ENCODE results near the gene OTOA. TPM values are rescaled to one million over a fixed set of nuclear protein-coding genes. Genes with fewer than 3 reads are reported as not detected.
A peak's percentile ranks its signal among the peaks of the same experiment; 100 is the strongest.
"Not testable (repeated sequence)": the region's sequence is repeated elsewhere in the genome, so short reads cannot be mapped to it uniquely, and the experiment has no call there.

OTOA gene
- total RNA-seq, 1 donor from 2014 or later, result under 0.01 TPM

DNA sequence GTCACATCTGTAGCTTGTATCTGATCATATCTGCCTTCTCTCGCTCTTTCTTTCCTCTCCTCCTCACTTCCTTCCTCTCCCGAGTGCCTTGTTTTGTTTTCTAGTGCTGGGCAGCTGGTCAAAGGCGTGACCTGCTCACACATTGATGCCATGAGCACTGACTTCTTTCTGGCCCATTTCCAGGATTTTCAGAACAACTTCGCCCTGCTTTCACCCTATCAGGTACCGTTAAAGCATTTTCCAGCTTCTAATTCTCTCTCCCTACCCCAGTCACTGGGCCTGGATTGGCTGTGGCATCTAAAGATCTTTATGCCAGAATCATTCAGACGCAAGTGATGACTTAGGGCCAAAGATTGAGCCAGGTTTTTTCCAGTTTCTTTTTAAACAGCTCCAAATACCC is 55.5 kb downstream of the OTOA start:
- DNase-seq (ENCODE audit: low read depth in 2 of 2), result peak; percentile 13 to 34

DNA sequence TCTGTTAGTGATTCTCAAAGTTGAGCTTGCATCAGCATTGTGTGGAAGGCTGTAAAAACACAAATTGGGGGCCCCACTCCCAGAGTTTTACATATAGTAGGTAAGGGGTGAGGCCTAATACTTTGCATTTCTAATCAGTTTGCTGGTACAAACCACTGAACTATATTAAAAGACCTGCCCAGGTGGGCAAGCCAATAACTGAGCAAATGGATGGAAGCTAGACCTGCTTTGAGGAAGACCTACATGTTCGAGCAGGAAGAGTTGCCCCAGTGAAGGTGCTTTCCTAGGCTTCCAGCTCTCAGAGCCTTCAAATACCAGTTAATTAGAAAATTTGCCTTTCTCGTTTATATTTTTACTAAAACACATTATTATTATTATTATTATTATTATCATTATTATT is 56.8 kb downstream of the OTOA start:
- no peak for DNase-seq (ENCODE audit: low read depth in 2 of 2)

DNA sequence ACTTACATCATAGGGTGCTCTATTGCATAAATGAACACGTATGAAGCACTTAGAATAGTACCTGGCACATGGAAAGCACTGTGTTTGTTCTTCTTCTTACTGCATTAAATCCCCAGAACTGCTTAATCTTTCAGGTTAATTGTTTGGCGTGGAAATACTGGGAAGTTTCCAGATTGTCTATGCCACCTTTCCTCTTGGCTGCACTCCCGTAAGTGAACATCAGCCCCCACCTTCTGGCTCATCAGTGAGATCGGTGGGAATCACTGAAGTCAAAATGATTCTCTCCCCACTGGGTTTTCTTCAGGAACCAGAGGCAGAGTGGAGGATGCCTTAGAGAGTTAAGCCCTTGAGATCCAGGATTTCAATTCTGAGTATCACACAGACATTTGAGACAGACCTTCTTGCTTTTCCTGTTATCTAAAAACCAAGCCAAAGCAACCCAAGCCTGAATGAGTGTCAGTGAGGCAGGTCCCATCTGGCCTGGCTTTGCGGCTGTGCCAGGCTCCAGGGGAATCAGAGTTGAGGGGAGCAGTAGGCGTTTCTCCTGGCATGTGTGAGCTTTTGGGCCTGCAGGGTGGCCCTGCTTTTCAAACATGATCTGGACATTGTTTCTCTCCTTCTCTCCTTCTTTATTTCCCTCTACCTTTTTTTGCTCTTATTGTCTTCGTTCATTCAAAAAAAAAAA is 59.1 kb downstream of the OTOA start:
- no peak for DNase-seq (ENCODE audit: low read depth in 2 of 2)

DNA sequence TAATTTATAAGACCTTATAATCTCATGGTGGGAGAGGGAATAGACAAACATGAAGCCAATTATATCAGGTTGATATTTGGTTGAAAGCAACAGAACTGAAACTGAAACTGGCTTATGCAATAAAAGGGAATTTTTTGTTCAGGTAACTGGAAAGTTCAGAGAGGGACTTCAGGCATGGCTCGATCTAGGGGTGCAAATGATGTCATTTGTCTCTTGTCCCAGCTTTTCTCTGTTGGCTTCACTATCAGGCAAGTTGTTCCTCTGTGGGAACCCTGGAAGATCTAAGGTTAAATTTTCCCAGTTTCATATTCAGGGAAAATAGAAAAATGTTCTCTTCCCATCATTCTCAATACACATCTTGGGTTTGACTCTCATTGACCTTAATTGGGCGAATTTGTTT is 59.8 kb downstream of the OTOA start:
- DNase-seq (ENCODE audit: low read depth in 2 of 2), result no peak

DNA sequence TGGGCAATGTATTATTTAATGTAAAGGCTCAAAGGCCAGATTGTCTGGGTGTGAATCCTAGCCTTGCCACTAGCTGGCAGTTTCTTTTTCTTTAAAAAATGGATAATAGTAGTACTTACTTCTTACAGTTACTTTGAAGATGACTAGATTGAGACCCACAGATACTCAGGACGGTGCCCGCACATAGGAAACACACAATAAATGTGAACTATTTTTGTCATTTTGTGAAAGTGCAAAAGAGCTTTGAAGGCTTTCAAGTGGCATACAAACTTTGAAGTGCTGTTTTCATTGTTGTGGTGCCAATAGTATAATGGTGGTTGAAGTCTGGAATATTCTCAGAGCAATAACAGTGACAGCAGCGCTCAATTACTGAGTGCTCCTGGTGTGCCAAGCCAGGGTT is 63.6 kb downstream of the OTOA start:
- no peak for DNase-seq (ENCODE audit: low read depth in 2 of 2)

DNA sequence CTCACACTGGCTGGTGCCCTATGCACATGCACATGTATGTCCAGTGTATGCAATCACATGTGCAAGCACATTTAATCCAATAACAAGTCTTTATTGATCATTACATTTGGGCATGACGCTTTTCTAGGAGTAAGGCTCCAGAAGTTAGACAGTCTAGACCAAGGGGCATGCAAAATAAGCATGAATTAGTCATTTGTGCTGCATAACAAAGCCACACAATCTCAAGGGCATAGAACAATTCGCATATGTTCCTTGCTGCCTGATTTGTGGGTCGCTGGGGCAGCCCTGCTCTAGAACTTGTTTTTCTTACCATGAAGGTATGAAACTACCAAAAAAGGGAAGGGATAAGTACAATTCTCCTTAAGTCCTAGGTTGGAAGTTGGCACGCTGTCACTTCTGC is 67.5 kb downstream of the OTOA start:
- not testable (repeated sequence) for DNase-seq (ENCODE audit: low read depth in 2 of 2)

DNA sequence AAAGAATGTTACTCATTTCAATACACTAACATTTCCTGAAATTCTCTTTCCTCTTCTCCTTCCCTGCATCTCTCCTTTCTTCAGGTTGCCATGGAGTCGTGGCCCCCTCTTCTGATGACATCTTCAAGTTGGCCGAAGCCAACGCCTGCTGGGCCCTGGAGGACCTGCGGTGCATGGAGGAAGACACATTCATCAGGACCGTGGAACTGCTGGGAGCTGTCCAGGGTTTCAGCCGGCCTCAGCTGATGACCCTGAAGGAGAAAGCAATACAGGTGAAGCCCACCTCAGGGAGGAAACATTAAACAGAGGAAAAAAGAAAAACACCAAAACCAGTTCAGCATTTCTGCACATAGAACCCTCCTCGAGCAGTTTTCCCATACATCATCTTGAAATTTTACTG is 76.9 kb downstream of the OTOA start:
- DNase-seq (ENCODE audit: low read depth in 2 of 2), result not testable (repeated sequence)

DNA sequence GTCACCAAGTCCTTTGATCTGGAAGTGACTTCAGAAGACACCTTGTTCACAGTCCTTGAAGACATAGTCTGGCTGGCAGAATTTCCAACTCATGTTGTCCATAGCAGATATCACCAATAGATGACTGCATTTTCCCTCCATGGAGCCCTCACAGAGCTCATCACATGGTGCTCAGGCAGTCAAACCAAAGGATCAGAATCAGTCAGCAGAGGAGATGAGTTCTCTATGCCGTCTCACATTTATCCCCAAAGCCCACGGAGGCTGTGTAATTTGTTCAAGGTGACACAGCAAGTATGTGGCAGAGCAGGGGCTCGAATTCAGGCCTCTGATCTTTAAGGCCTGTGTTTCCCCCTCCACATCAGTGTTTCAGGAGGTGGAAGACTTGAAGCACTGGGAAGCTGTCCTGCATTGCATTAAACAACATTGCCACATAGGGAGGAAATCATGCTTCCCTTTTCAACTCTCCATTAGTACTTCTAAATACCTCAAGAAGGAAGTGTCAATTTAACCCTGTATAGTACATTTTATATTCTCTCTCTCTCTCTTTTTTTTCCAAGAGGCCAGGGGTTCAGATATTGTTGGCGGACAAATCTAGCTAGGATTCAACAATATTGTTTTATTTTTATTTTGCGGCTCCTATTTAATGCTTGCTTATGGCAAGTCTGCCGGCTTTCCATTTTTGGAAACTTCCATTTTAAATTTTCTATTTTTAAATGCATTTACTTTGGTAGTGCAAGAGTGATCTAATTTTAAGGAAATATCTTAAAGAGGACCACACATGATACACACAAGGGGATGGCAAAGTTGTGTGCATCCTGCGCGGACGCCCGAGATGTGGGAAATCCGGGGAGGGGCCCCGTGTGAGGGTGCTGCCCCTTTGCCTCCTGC is 92.7 kb downstream of the OTOA start:
- DNase-seq (ENCODE audit: low read depth in 2 of 2), result not testable (repeated sequence)

DNA sequence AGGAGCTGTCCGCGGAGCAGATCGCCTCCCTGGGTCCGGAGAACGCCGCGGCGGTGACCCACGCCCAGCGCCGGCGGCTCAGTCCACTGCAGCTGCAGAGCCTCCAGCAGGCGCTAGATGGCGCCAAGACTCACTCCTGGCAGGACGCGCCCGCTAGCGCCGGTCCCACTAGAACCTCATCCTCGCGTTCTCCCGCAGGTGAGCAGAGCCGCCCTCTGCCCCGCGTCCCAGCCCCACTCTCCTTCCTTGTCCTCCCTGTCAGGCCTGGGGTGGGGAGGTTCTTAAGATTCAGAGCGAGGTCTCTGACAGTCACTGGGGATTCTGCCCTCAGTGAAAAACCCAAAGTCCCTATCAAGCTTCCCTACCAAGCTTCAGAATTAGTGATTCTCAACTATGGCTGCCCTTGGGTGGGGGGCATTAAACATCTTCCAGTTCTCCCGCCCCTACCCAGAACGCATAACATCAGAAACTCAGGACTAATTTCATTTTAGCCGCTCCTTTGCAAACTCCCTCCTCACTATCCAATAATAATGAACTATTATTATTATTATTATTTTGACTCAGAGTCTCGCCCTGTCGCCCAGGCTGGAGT is 93.4 kb downstream of the OTOA start:
- DNase-seq (ENCODE audit: low read depth in 2 of 2), result not testable (repeated sequence)

DNA sequence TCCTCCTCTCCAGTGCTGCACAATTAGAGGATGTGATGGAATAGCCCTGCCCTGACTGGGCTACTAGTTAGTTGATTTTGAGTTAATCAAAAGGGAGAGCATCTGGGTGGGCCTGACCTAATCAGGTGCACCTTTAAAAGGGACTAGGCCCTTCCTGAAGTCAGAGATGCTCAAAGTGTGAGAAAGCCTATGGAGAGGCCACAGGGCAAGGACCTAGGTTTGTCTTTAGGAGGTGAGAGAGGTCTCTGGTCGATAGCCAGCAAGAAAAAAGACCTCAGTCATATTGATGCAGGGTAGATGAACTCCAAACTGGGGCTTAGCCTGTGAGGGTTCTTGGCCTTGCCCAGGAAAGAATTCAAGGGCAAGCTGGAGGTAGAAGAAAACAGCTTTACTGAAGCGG is 104.5 kb downstream of the OTOA start:
- DNase-seq (ENCODE audit: low read depth in 2 of 2), result not testable (repeated sequence)

DNA sequence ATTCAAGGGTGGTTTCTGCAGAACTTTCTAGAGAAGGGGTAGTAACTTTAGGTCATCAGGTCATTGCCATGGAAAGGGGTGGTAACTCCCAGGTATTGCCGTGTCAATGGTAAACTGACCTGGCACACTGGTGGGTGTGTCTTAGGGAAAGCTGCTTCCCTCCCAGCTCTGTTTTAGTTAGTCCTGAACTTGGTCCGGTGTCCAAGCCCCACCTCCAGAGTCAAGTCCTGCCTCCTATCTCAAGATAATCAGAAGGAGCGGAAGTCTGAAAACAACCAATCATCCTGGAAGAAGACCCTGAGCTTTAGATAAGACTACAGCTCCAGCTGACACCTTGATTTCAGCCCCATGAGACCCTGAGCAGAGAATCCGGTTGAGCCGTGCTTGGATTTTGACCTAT is 105.0 kb downstream of the OTOA start:
- DNase-seq (ENCODE audit: low read depth in 2 of 2), result not testable (repeated sequence)

DNA sequence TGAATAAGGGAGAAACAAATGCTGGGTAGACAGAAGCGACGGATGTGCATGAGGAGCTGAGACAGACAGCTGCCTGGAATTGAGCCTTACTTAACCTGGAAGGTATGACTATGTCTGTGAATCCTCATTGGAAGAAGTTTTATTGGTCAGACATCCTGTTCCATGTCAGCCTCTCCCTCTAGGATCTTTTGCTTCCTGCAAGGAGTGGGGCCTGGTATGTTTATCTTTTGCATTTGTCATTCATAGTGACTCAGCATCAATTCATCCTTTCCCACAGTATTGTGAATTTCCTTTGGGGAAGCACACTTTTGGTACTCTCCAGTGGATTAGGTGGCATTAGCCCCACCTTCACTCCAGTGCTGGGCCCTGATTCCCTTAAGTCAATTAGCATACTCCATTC is 105.5 kb downstream of the OTOA start:
- DNase-seq (ENCODE audit: low read depth in 2 of 2), result peak; percentile 11 to 89

DNA sequence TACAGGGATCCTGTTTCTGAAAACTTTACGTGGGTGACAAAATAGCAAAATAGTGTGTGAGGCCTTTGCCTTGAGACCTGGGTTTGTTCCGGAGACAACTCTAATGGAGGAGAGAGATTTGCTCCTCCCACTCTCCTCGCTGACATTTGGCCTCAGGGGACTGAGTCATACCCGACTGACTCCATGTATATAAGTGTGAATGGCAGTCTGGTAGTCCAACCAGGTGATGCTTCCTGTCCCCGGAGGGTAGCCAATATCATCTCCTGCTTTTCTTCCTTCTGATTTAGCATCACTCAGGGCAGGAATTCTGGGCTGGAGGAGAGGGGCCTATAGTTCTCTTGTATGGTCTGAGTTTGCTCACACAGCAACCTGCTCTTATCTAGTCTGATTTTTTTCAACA is 106.8 kb downstream of the OTOA start:
- not testable (repeated sequence) for DNase-seq (ENCODE audit: low read depth in 2 of 2)

DNA sequence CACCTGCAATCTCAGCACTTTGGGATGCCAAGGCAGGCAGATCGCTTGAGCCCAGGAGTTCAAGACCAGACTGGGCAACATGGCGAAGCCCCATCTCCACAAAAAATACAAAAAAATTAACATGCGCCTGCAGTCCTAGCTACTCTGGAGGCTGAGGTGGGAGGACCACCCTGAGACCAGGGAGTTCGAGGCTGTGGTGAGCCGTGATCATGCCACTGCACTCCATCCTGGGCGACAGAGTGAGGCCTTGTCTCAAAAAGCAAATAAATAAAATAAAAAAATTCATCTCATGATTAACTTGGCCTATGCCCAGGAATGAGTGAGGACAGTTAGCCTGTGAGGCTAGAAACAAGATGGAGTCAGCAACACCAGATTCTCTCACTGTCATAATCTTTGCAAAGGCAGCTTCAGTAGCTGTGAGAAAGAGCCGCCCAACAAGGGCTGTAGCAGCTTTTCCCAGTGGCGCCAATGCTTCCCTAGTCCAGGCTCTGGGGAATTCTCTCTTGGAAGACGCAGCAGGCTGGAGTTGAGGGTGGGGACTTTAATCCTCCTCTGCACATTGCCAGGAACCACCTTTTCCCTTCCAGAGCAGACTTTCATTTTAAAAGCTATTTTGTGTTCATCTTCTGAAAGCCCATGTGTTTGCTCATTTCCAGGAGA is 108.9 kb downstream of the OTOA start:
- DNase-seq (ENCODE audit: low read depth in 2 of 2), result not testable (repeated sequence)

DNA sequence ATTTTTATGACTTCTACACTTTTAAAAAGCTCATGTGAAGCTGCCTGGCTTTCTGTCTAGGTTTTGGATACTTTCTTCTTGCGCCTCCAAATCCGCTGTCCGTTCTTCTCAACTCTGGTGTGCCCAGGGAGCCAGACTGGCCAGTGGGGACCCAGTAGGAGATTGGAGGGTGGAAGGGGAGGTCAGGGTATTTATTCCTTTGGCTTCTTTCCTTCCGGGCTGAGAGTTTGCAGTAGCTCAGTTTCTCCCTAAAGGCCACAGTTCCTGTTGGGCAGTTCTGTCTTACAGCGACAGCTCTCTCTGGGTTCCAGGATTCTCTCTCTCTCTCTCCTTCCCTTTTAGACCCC is 109.4 kb downstream of the OTOA start:
- not testable (repeated sequence) for DNase-seq (ENCODE audit: low read depth in 2 of 2)

DNA sequence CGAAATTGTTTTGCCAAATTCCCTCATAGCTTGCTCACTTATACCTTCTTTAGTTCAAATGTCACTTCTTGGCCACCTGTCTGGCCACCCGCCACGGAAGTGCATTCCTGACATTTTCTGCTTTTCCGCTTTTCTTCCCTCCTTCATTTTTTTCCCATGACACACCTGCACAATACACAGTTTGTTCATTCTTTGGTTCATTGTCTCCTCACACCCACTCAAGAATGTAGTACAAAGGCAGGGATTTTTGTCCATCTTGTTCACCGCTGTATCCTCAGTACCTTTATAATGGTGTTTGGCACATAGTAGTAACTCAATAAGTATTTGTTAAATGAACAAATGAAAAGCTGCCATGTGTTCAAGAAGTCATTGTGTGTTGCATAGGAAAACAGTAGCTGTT is 116.8 kb downstream of the OTOA start:
- not testable (repeated sequence) for DNase-seq (ENCODE audit: low read depth in 2 of 2)

DNA sequence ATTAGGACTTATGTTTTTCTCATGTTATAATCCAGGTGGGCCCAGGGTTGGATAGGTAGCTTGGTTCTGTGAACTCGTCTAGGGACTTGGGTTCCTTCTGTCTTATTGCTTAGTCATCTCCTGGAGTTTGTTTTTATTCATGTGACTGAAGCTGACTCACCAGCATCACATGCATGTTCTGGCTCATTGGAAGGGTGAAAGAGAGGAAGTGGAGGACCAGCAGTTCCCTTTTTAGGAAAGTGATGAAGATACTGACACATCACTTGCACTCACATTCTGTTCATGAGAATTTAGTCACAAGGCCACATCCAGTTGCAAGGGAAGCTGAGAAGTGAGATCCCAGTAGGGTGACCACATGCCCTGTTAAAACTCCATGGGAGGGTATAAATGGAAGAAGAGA is 126.7 kb downstream of the OTOA start:
- DNase-seq (ENCODE audit: low read depth in 2 of 2), result not testable (repeated sequence)

DNA sequence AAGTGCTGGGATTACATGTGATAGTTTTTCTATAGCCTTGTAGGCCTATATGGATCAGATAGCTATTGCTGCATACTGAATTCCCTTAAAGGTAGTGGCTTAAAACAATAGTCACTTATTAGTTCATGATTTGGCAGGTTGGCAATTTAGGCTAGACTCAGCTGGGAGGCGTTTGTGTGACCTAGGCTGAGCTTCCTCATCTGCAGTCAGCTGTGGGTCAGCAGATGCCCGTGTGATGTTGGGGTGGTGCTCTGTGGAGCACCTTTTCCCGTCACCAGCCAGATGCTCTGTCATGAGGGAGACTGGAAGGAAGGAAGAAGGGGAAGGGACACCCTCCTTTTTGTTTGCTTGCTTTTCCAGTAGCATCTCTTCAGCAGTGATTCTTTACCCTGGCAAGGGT is 129.5 kb downstream of the OTOA start:
- DNase-seq (ENCODE audit: low read depth in 2 of 2), result not testable (repeated sequence)

DNA sequence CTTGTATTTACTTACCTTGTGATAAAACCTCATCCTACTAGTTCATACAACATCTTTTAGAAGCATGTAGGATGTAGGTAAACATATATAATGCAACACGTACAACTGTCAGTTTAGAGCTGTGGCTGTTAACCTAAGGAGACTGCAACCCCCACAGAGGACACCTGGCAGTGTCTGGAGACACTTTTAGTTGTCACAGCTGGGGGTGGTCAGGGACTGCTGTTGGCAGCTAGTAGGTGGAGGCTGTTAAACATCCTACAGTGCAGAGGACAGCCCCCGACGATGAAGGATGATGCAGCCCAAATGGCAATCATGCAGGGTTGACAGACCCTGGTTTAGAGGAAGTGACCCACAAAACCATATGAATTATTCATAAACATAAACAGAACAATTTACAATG is 134.8 kb downstream of the OTOA start:
- DNase-seq (ENCODE audit: low read depth in 2 of 2), result not testable (repeated sequence)

DNA sequence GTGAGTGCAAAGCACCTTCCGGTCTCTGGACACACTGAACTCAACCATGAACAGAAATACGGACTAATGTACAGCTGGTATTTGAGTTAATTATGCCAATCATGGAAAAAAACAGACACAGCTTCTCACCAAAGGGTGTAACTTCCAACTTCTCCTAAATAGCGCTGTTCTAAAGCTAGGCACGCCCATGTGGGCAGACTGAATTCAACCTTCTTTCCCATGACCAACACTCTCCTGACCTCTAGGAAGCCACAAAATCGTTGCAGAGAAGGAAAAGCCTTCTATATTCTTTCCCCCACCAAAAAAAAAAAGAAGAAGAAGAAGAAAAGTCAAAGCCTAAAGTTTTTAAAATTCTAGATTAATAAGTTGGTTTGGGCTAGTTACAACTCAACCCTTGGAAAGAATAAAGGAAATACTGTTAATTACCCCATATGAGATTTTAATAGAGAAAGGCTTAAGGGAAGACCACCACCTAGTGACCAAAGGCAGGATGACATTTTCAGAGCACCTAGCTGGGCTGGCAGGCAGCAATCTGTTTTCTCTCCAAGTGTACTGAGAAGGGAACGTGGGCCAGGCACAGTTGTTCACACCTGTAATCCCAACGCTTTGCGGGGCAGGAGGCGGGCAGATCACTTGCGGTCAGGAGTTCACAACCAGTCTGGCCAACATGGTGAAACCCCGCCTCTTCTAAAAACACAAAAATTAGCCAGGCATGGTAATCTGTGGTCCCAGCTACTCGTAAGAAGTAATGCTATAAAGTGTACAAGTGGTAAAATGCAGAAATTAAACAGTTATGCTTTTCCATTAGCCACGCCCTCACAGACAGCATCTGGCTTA is 138.0 kb downstream of the OTOA start:
- peak; percentile 65 to 68 for DNase-seq (ENCODE audit: low read depth in 2 of 2)

DNA sequence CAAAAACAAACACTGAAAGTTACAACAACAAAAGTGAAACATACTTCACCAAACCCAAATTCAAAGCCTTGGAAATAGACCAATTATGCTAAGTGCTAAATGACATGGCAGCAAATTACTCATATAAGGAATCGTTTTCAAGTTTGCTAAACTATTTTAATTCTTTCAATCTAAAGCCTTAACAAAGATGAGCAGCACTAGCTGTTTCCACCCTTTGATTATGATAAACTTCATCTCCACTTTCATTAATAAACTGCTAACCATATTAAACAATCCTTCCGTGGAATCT is 138.6 kb downstream of the OTOA start:
- DNase-seq (ENCODE audit: low read depth in 2 of 2), result not testable (repeated sequence)

Data from lung microvascular endothelial cell (primary cell).